Heart left ventricle (tissue), 16 donors: ENCODE results near the gene RHBDF1. TPM values are rescaled to one million over a fixed set of nuclear protein-coding genes. Genes with fewer than 3 reads are reported as not detected.
"Not testable (repeated sequence)": the region's sequence is repeated elsewhere in the genome, so short reads cannot be mapped to it uniquely, and the experiment has no call there.

Experiments used
- ATAC-seq, 4 donors: fragments of 200-7000 bp; cut with Tn5 transposase; one replicate each; pipeline ENCODE4 v1.9.1; 2020 to 2022; ENCODE audit warnings: moderate library complexity in 4 of 4, mild to moderate bottlenecking in 3 of 4, moderate number of reproducible peaks in 1 of 4
- DNase-seq, 5 donors: peaks; one replicate each; pipeline ENCODE4 v3.0.0-alpha.2; 2020
- H3K27ac ChIP-seq, 12 donors: fragments of 200-600 bp; sonication (generic) in 4 of 12; one replicate each; pipeline versions ENCODE4 v1.5.0 to v1.8.0; 2016 to 2022; ENCODE audit warnings: mild to moderate bottlenecking in 2 of 12
- H3K27me3 ChIP-seq, 9 donors: fragments of 200-600 bp; sonication (generic) in 2 of 9; one replicate each; pipeline versions ENCODE4 v1.5.1 to v1.8.0; 2016 to 2022; ENCODE audit warnings: mild to moderate bottlenecking in 3 of 9
- H3K36me3 ChIP-seq, 9 donors: fragments of 200-600 bp; sonication (generic) in 2 of 9; one replicate each; pipeline versions ENCODE4 v1.5.0 to v1.8.0; 2018 to 2022; ENCODE audit warnings: mild to moderate bottlenecking in 2 of 9
- H3K4me1 ChIP-seq, 12 donors: fragments of 200-600 bp; sonication (generic) in 4 of 12; one replicate each; pipeline versions ENCODE4 v1.5.0 to v1.8.0; 2016 to 2022; ENCODE audit warnings: mild to moderate bottlenecking in 3 of 12
- H3K4me3 ChIP-seq, 12 donors: fragments of 200-600 bp; sonication (generic) in 4 of 12; one replicate each; pipeline versions ENCODE4 v1.5.0 to v1.8.0; 2017 to 2022; ENCODE audit warnings: mild to moderate bottlenecking in 9 of 12, moderate library complexity in 4 of 12
- H3K9me3 ChIP-seq, 12 donors: fragments of 200-600 bp; sonication (generic) in 4 of 12; one replicate each; pipeline versions ENCODE4 v1.5.0 to v1.8.0; 2016 to 2022; ENCODE audit warnings: mild to moderate bottlenecking in 1 of 12
- CTCF ChIP-seq, 12 donors: fragments of 200-600 bp; sonication (generic) in 4 of 12; IDR thresholded peaks; one replicate each; pipeline versions ENCODE4 v1.5.0 to v1.8.0; 2018 to 2022; ENCODE audit warnings: antibody characterized with exemption in 12 of 12, mild to moderate bottlenecking in 5 of 12
- POLR2A ChIP-seq, 2 donors: fragments of 450-650 bp; IDR thresholded peaks; one replicate each; pipeline ENCODE4 v1.6.1; 2017; ENCODE audit warnings: antibody characterized with exemption in 2 of 2, mild to moderate bottlenecking in 2 of 2, moderate library complexity in 2 of 2
- WGBS, 4 donors: extraction: QIAGEN DNeasy Blood & Tissue Kit in 2 of 4; methylation state at CpG; one replicate each; pipeline versions ENCODE4 v1.1.5 to v1.1.7; 2013 to 2018; 5-methylcytosine and 5-hydroxymethylcytosine counted together
- intact Hi-C, 10 donors: fragments of 100-400 bp; cut with DNase I; formaldehyde crosslinking; loops; one replicate each; pipeline versions ENCODE4 v1.11.1 to v1.14.2; 2022
- microRNA-seq, 4 donors: library from miRNA; unstranded; fragments of <30 nt; microRNA quantifications; one replicate each; pipeline versions ENCODE4 to v1.2.0, GENCODE V29; 2017 to 2020
- polyA plus RNA-seq, 2 donors: library from polyadenylated mRNA; stranded (reverse); fragments of 200-250 nt; gene quantifications; one replicate each; pipeline ENCODE4 v1.2.3, GENCODE V29; 2013
- total RNA-seq, 9 donors: library from RNA; depleted of rRNA in 2 of 9; stranded (reverse); fragments of >200 nt in 2 of 9; fragmentation: NEBNext Ultra II Directional in 3 of 9; extraction: Animal tissue kit (Norgen Biotek cat#: 25700) in 3 of 9; gene quantifications; one replicate each; pipeline versions ENCODE4 v1.1.0 to v1.2.4, GENCODE V29; 2016 to 2023
- donor health status: ischemic (EF 13 %, LVEDD 7.1; RV severe dilation, severe dysfunction).
- donor health status: healthy with polysubstance abuse.
- donor health status: DM: no; HTN: yes; CAD: no.
- donor health status: DM: no; HTN: no; CAD: no.
- donor health status: ischemic (EF 25% LVEDD 6.9; RV normal size, moderate dysfunction).
- donor health status: ischemic (EF 25% LVEDD 5.7; RV mildly dilated, moderate dysfunction).
- donor health status: healthy.
- donor health status: DM: yes; HTN: yes; CAD: no.
- donor health status: ischemic (EF 35%, LVEDD 5.7; RV mildly dilated, moderate dysfunction).
- donor health status: nonischemic (EF 11% LVEDD 7.7; RV severe dilation, severe dysfunction).
- donor health status: DM: yes; HTN: yes; CAD: no.
- donor health status: PGD.
- donor health status: ischemic (EF 29% LVEDD 5.4; RV normal size, mild dysfunction).
- donor health status: nonischemic (EF 23%, LVEDD 6.1; RV moderate dilation, normal function).

Gene RHBDF1
- total and polyA plus RNA-seq, 11 donors = 17.4 to 45.8 (median 23.9) TPM

DNA sequence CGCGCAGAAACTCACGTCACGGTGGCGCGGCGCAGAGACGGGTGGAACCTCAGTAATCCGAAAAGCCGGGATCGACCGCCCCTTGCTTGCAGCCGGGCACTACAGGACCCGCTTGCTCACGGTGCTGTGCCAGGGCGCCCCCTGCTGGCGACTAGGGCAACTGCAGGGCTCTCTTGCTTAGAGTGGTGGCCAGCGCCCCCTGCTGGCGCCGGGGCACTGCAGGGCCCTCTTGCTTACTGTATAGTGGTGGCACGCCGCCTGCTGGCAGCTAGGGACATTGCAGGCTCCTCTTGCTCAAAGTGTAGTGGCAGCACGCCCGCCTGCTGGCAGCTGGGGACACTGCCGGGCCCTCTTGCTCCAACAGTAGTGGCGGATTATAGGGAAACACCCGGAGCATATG lies 61.7 kb downstream of the RHBDF1 start:
- intact Hi-C loops, H3K4me3 ChIP-seq, ATAC-seq, H3K9me3 ChIP-seq, H3K27me3 ChIP-seq, H3K4me1 ChIP-seq, H3K36me3 ChIP-seq, H3K27ac ChIP-seq: not testable (repeated sequence)
- DNase-seq = peak; percentile 92 to 98 (median 95)
- TF ChIP-seq CTCF (IDR thresholded peaks at IDR 0.05) = peak; percentile 25 to 51 (median 35)
- 34 to 43% (median 36%) methylated on average over 7 to 15 of the region's 27 CpGs for WGBS, 4 donors

- Histone ChIP-seq H3K27ac (no peak overlapping the region), H3K9me3 (no peaks in the 10 kb centered on the region), H3K4me3 (no peak overlapping the region), H3K4me1 (no peaks in the 10 kb centered on the region), H3K36me3 (no peaks in the 10 kb centered on the region), H3K27me3 (no peaks in the 10 kb centered on the region)
- peak in 3 of 4 donors; percentile 72 to 96 (median 95) for ATAC-seq
- DNase-seq = peak in 1 of 5 donors; percentile 59
- TF ChIP-seq POLR2A (IDR thresholded peaks at IDR 0.05) (no peak), CTCF (IDR thresholded peaks at IDR 0.05) (no peak)
- intact Hi-C loops = no loop called here
- WGBS, 4 donors = 60 to 85% (median 73%) methylated on average over 36 to 48 of the region's 48 CpGs
Observed at GRCh38 chr16:9903-10665, 62.3 kb downstream of the RHBDF1 start.

Small RNA genes within 50 kb of the gene (microRNA-seq; reads per million reads assigned to microRNA genes)
- 0 reads per million in 4 donors for gene MIR6859-4

Other genes with a start within 250 kb of the RHBDF1 start
- gene POLR3K, start 19.0 kb downstream of the RHBDF1 start, total RNA-seq = 10 to 100 TPM in 7 of 9 donors, 1 to 10 TPM in 2; 4.1 to 14.4 (median 11.5) TPM
- 10 to 100 TPM; 10.9 to 20.3 TPM for gene POLR3K, start 19.0 kb downstream of the RHBDF1 start, polyA plus RNA-seq
- 100 to 1,000 TPM in 1 of 9 donors, 10 to 100 TPM in 8; 41.6 to 105 (median 56.5) TPM for gene SNRNP25, start 18.8 kb downstream of the RHBDF1 start, total RNA-seq
- 100 to 1,000 TPM in 1 of 2 donors, 10 to 100 TPM in 1; 65.2 to 127 TPM for gene SNRNP25, start 18.8 kb downstream of the RHBDF1 start, polyA plus RNA-seq
- 10 to 100 TPM; 30.5 to 89.7 (median 38.6) TPM for gene MPG, start 5.6 kb upstream of the RHBDF1 start, total RNA-seq
- gene MPG, start 5.6 kb upstream of the RHBDF1 start, polyA plus RNA-seq = 10 to 100 TPM; 63.5 to 77.3 TPM
- 10 to 100 TPM; 12.9 to 29.4 (median 23.9) TPM for gene NPRL3, start 66.0 kb upstream of the RHBDF1 start, total RNA-seq
- gene NPRL3, start 66.0 kb upstream of the RHBDF1 start, polyA plus RNA-seq = 10 to 100 TPM; 15.5 to 25.6 TPM
- gene HBZ, start 80.0 kb upstream of the RHBDF1 start, total RNA-seq = not detected
- gene HBZ, start 80.0 kb upstream of the RHBDF1 start, polyA plus RNA-seq = not detected
- under 1 TPM in 4 of 9 donors, not detected in 5; 0.54 to 0.62 (median 0.58) TPM for gene HBM, start 93.3 kb upstream of the RHBDF1 start, total RNA-seq
- gene HBM, start 93.3 kb upstream of the RHBDF1 start, polyA plus RNA-seq = not detected
- 1,000 to 10,000 TPM in 2 of 9 donors, 100 to 1,000 TPM in 4, 10 to 100 TPM in 3; 47.9 to 2,038 (median 162) TPM for gene HBA2, start 100.2 kb upstream of the RHBDF1 start, total RNA-seq
- gene HBA2, start 100.2 kb upstream of the RHBDF1 start, polyA plus RNA-seq = 10 to 100 TPM in 1 of 2 donors, 1 to 10 TPM in 1; 3.6 to 90.1 TPM
- gene HBA1, start 104.0 kb upstream of the RHBDF1 start, total RNA-seq = 1,000 to 10,000 TPM in 1 of 9 donors, 100 to 1,000 TPM in 7, 10 to 100 TPM in 1; 74.1 to 1,031 (median 259) TPM
- gene HBA1, start 104.0 kb upstream of the RHBDF1 start, polyA plus RNA-seq = 10 to 100 TPM in 1 of 2 donors, 1 to 10 TPM in 1; 1.8 to 32.6 TPM
- not detected for gene HBQ1, start 107.8 kb upstream of the RHBDF1 start, total RNA-seq
- not detected for gene HBQ1, start 107.8 kb upstream of the RHBDF1 start, polyA plus RNA-seq
- 10 to 100 TPM; 12.5 to 26.8 (median 19.4) TPM for gene LUC7L, start 156.8 kb upstream of the RHBDF1 start, total RNA-seq
- gene LUC7L, start 156.8 kb upstream of the RHBDF1 start, polyA plus RNA-seq = 10 to 100 TPM; 17.7 to 47.5 TPM
- gene FAM234A, start 162.2 kb upstream of the RHBDF1 start, total RNA-seq = 100 to 1,000 TPM; 132 to 201 (median 148) TPM
- gene FAM234A, start 162.2 kb upstream of the RHBDF1 start, polyA plus RNA-seq = 100 to 1,000 TPM; 110 to 124 TPM
- 10 to 100 TPM in 5 of 9 donors, 1 to 10 TPM in 4; 4.9 to 19.5 (median 11.8) TPM for gene RGS11, start 203.3 kb upstream of the RHBDF1 start, total RNA-seq
- 10 to 100 TPM in 1 of 2 donors, 1 to 10 TPM in 1; 1.1 to 12.1 TPM for gene RGS11, start 203.3 kb upstream of the RHBDF1 start, polyA plus RNA-seq
- gene ARHGDIG, start 208.0 kb upstream of the RHBDF1 start, total RNA-seq = 10 to 100 TPM in 3 of 9 donors, 1 to 10 TPM in 6; 5.5 to 19.2 (median 8.2) TPM
- gene ARHGDIG, start 208.0 kb upstream of the RHBDF1 start, polyA plus RNA-seq = 10 to 100 TPM in 1 of 2 donors, under 1 TPM in 1; 0.26 to 11.4 TPM
- 1 to 10 TPM in 8 of 9 donors, under 1 TPM in 1; 0.98 to 9.3 (median 5.1) TPM for gene PDIA2, start 210.5 kb upstream of the RHBDF1 start, total RNA-seq
- gene PDIA2, start 210.5 kb upstream of the RHBDF1 start, polyA plus RNA-seq = 1 to 10 TPM in 1 of 2 donors, under 1 TPM in 1; 0.17 to 1.7 TPM